Sigmoid colon (tissue), 7 donors: Measurements from ENCODE around the gene PRR12. TPM values are rescaled to one million over a fixed set of nuclear protein-coding genes. Genes with fewer than 3 reads are reported as not detected.

Experiments used
- DNase-seq: peaks from one replicate; pipeline ENCODE4 v3.0.0-alpha.2; 2019
- H3K27ac ChIP-seq, 4 donors: fragments of 200-600 bp; sonication (generic); one replicate each; pipeline ENCODE4 v1.5.1; 2016 to 2019; ENCODE audit warnings: mild to moderate bottlenecking in 1 of 4
- H3K27me3 ChIP-seq, 3 donors: fragments of 200-600 bp; sonication (generic); one replicate each; pipeline ENCODE4 v1.5.1; 2019; ENCODE audit warnings: mild to moderate bottlenecking in 1 of 3
- H3K36me3 ChIP-seq, 4 donors: fragments of 200-600 bp; sonication (generic); one replicate each; pipeline ENCODE4 v1.5.1; 2016 to 2019
- H3K4me1 ChIP-seq, 4 donors: fragments of 200-600 bp; sonication (generic); one replicate each; pipeline ENCODE4 v1.5.1; 2017 to 2019
- H3K4me3 ChIP-seq, 4 donors: fragments of 200-600 bp; sonication (generic); one replicate each; pipeline ENCODE4 v1.5.1; 2017 to 2019; ENCODE audit warnings: mild to moderate bottlenecking in 2 of 4, moderate library complexity in 1 of 4
- H3K9me3 ChIP-seq, 4 donors: fragments of 200-600 bp in 3 of 4; sonication (generic) in 3 of 4; one replicate each; pipeline versions ENCODE4 v1.5.1 to v1.6.1; 2013 to 2019
- CTCF ChIP-seq, 4 experiments: fragments of 450-650 bp in 3 of 4; fragments of 200-600 bp in 1 of 4; IDR thresholded peaks; one replicate each; pipeline ENCODE4 v1.5.1; 2016 to 2019; ENCODE audit warnings: antibody characterized with exemption in 4 of 4, mild to moderate bottlenecking in 3 of 4, moderate library complexity in 2 of 4
- EP300 ChIP-seq, 4 donors: sonication (generic); formaldehyde crosslinking; IDR thresholded peaks; one replicate each; pipeline ENCODE4 v1.6.1; 2017; ENCODE audit warnings: antibody characterized with exemption in 4 of 4
- POLR2A ChIP-seq, 2 donors: fragments of 450-650 bp; IDR thresholded peaks; one replicate each; pipeline ENCODE4 v1.6.1; 2016; ENCODE audit warnings: antibody characterized with exemption in 2 of 2, mild to moderate bottlenecking in 2 of 2, moderate library complexity in 2 of 2
- POLR2AphosphoS5 ChIP-seq, 4 donors: sonication (generic); formaldehyde crosslinking; IDR thresholded peaks; one replicate each; pipeline ENCODE4 v1.6.1; 2017; ENCODE audit warnings: antibody characterized with exemption in 4 of 4
- whole genome bisulfite sequencing, 2 donors: extraction: QIAGEN DNeasy Blood & Tissue Kit; methylation state at CpG; one replicate each; pipeline ENCODE4 v1.1.7; 2013; 5-methylcytosine and 5-hydroxymethylcytosine counted together
- intact Hi-C: fragments of 100-400 bp; cut with DNase I; formaldehyde crosslinking; loops from one replicate; pipeline ENCODE4 v1.15.1; 2023
- polyA plus RNA-seq, 3 donors: library from polyadenylated mRNA; stranded (reverse); fragments of 200-250 nt; gene quantifications; one replicate each; pipeline ENCODE4 v1.2.3, GENCODE V29; 2013
- total RNA-seq, 4 donors: library from RNA; depleted of rRNA; stranded (reverse); fragments of >200 nt; gene quantifications; one replicate each; pipeline ENCODE4 v1.1.0, GENCODE V29; 2016
- donor health status: healthy with polysubstance abuse.
- donor health status: Bipolar disorder and iron deficiency.
- donor health status: healthy.

The PRR12 gene
- total and polyA plus RNA-seq, 7 donors: 3.0 to 20.4 (median 5.7) TPM

DNA sequence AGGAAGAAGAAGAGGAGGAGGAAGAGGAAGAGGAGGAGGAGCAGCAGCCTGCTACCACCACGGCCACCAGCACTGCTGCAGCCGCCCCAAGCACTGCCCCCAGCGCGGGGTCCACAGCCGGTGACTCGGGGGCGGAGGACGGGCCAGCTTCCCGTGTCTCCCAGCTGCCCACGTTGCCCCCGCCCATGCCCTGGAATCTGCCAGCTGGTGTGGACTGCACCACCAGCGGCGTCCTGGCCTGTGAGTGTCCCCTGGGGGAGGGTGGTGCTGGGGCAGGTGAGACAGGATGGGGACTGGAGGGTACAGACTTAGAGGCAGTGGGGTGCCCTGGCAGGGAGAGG is 62.5 kb downstream of the PRR12 start:
- no peaks in the 10 kb centered on the region for H3K4me1 ChIP-seq
- no peaks in the 10 kb centered on the region for H3K27me3 ChIP-seq
- TF ChIP-seq POLR2A (IDR thresholded peaks at IDR 0.05) (no peak), POLR2AphosphoS5 (IDR thresholded peaks at IDR 0.05) (no peak), EP300 (IDR thresholded peaks at IDR 0.05) (no peak), CTCF (IDR thresholded peaks at IDR 0.05) (no peak)
- no peaks in the 10 kb centered on the region for H3K9me3 ChIP-seq
- no peak for DNase-seq
- 90 to 91% methylated on average over 13 of the region's 13 CpGs for WGBS, 2 donors
- peaks cover 49 to 96% (median 69%) of the 10 kb centered on the region in 4 donors for H3K36me3 ChIP-seq
- intact Hi-C loops: no loop called here
- no peak overlapping the region for H3K4me3 ChIP-seq
- H3K27ac ChIP-seq: no peak overlapping the region

DNA sequence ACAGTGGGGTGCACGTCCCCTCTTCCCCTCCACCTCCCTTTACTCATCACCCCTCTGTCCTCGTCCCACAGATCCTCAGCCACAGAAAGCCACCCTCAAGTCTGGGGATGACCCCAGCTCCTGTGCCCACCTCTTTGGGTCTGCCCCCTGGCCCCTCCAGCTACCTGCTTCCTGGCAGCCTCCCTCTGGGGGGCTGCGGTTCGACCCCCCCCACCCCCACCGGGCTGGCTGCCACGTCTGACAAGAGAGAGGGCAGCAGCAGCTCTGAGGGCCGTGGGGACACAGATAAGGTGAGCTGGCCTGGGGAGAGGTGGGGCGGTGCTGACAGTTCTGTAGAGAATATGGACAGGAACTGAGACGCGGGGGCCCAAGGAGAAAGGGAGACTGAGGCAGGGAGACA is 63.6 kb downstream of the PRR12 start:
- DNase-seq: no peak
- 89 to 93% methylated on average over 10 of the region's 10 CpGs for WGBS, 2 donors
- Histone ChIP-seq H3K4me3 (no peak overlapping the region), H3K36me3 (peaks cover 58 to 96% (median 80%) of the 10 kb centered on the region in 4 donors), H3K9me3 (no peaks in the 10 kb centered on the region), H3K27me3 (no peaks in the 10 kb centered on the region), H3K27ac (no peak overlapping the region), H3K4me1 (no peaks in the 10 kb centered on the region)
- no peak for TF ChIP-seq POLR2A (IDR thresholded peaks at IDR 0.05)
- no peak for TF ChIP-seq POLR2AphosphoS5 (IDR thresholded peaks at IDR 0.05)
- TF ChIP-seq EP300 (IDR thresholded peaks at IDR 0.05): no peak
- no peak for TF ChIP-seq CTCF (IDR thresholded peaks at IDR 0.05)
- intact Hi-C loops: no loop called here

GRCh38 chr19:49655570-49656455 is 64.8 kb downstream of the PRR12 start:
- no peaks in the 10 kb centered on the region for H3K4me1 ChIP-seq
- peaks cover 58 to 96% (median 84%) of the 10 kb centered on the region in 4 donors for H3K36me3 ChIP-seq
- no peak overlapping the region for H3K4me3 ChIP-seq
- intact Hi-C loops: no loop called here
- 90 to 91% methylated on average over 23 of the region's 23 CpGs for WGBS, 2 donors
- no peak for DNase-seq
- TF ChIP-seq CTCF (IDR thresholded peaks at IDR 0.05): no peak
- no peak for TF ChIP-seq POLR2A (IDR thresholded peaks at IDR 0.05)
- TF ChIP-seq POLR2AphosphoS5 (IDR thresholded peaks at IDR 0.05): no peak
- TF ChIP-seq EP300 (IDR thresholded peaks at IDR 0.05): no peak
- H3K27ac ChIP-seq: no peak overlapping the region
- H3K27me3 ChIP-seq: no peaks in the 10 kb centered on the region
- H3K9me3 ChIP-seq: no peaks in the 10 kb centered on the region

DNA sequence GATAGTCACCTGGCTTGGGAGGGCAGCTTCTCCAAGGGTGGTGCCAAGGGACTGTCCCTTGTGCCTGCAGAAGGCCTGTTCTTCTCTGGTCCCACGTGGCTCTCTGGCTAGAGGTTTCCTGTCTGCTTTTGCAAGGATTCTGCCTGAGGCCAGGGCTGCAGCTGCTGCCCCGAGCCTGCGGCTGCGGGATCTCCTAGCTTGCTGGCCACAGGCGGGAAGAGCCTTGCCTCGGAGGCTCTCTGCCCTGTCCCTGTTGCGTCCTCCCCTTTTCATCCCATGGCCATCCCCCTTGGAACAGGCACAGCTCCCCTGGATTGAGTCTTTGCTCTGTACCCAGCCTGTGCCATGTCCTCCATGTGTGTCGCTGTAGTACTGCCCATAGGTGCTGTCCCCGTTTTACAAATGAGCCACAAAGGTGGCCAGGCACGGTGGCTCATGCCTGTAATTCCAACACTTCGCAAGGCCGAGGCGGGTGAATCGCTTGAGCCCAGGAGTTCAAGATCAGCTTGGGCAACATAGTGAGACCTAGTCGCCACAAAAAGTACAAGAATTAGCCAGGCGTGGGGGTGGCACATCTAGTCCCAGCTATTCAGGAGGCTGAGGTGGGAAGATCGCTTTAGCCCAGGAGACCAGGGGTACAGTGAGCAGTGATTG is 65.6 kb downstream of the PRR12 start:
- Histone ChIP-seq H3K9me3 (no peaks in the 10 kb centered on the region), H3K4me1 (no peaks in the 10 kb centered on the region), H3K4me3 (no peak overlapping the region), H3K27ac (no peak overlapping the region), H3K27me3 (no peaks in the 10 kb centered on the region), H3K36me3 (peaks cover 58 to 96% (median 83%) of the 10 kb centered on the region in 4 donors)
- TF ChIP-seq EP300 (IDR thresholded peaks at IDR 0.05) (no peak), POLR2A (IDR thresholded peaks at IDR 0.05) (no peak), POLR2AphosphoS5 (IDR thresholded peaks at IDR 0.05) (no peak), CTCF (IDR thresholded peaks at IDR 0.05) (no peak)
- intact Hi-C loops: no loop called here
- WGBS, 2 donors: 91 to 94% methylated on average over 17 of the region's 17 CpGs
- DNase-seq: no peak
